Transverse colon (tissue), 4 donors: ENCODE measurements around the gene MAN1C1. TPM values are rescaled to one million over a fixed set of nuclear protein-coding genes. Genes with fewer than 3 reads are reported as not detected.
"Not testable (repeated sequence)": the region's sequence is repeated elsewhere in the genome, so short reads cannot be mapped to it uniquely, and the experiment has no call there.

Experiments used
- DNase-seq: peaks from one replicate; pipeline ENCODE4 v3.0.0-alpha.2; 2019
- H3K27ac ChIP-seq, 4 donors: fragments of 200-600 bp; sonication (generic); 2 replicates each; pipeline ENCODE4 v1.5.1; 2016 to 2018; ENCODE audit warnings: inconsistent platforms in 4 of 4
- H3K27me3 ChIP-seq: fragments of 200-600 bp; sonication (generic); 2 replicates; pipeline ENCODE4 v1.5.1; 2017; ENCODE audit warnings: inconsistent platforms
- H3K36me3 ChIP-seq, 4 donors: fragments of 200-600 bp; sonication (generic); 2 replicates each; pipeline ENCODE4 v1.5.1; 2017 to 2019; ENCODE audit warnings: inconsistent platforms in 4 of 4
- H3K4me1 ChIP-seq, 4 donors: fragments of 200-600 bp; sonication (generic); 2 replicates each; pipeline ENCODE4 v1.5.1; 2017 to 2020; ENCODE audit warnings: inconsistent platforms in 4 of 4
- H3K4me3 ChIP-seq, 4 donors: fragments of 200-600 bp; sonication (generic); 1 replicate in 1 of 4; 2 replicates in 3 of 4; pipeline versions ENCODE4 v1.5.1 to v1.6.1; 2017 to 2019; ENCODE audit warnings: inconsistent platforms in 4 of 4
- H3K9me3 ChIP-seq, 2 donors: fragments of 200-600 bp; sonication (generic); 2 replicates each; pipeline ENCODE4 v1.5.1; 2017 to 2019; ENCODE audit warnings: inconsistent platforms in 2 of 2
- EP300 ChIP-seq: sonication (generic); formaldehyde crosslinking; IDR thresholded peaks from one replicate; pipeline ENCODE4 v1.6.1; 2017; ENCODE audit warnings: antibody characterized with exemption, low read depth
- POLR2A ChIP-seq: fragments of 450-650 bp; IDR thresholded peaks from one replicate; pipeline ENCODE4 v1.6.1; 2016; ENCODE audit warnings: antibody characterized with exemption, mild to moderate bottlenecking, moderate library complexity
- POLR2AphosphoS5 ChIP-seq, 3 donors: sonication (generic); formaldehyde crosslinking; IDR thresholded peaks; one replicate each; pipeline ENCODE4 v1.6.1; 2016; ENCODE audit warnings: antibody characterized with exemption in 3 of 3
- WGBS, 2 donors: methylation state at CpG; one replicate each; pipeline ENCODE4 v1.1.5; 2018; ENCODE audit warnings: low coverage in 1 of 2; 5-methylcytosine and 5-hydroxymethylcytosine counted together
- in situ Hi-C, 4 donors: fragments of 200-750 bp; cut with MboI; loops; one replicate each; pipeline versions ENCODE4 v1.15.0 to v1.15.1; 2017; ENCODE audit warnings: low sequenced_read_pairs in 3 of 4, low pct_ligation_motif_present in 1 of 4, low pct_unique_long_range_greater_than_20kb in 1 of 4
- intact Hi-C: fragments of 100-400 bp; cut with DNase I; formaldehyde crosslinking; loops from one replicate; pipeline ENCODE4 v1.15.1; 2023; ENCODE audit warnings: low total_unique reads
- total RNA-seq, 4 donors: library from RNA; depleted of rRNA; stranded (reverse); fragments of >200 nt; gene quantifications; one replicate each; pipeline ENCODE4 v1.1.0, GENCODE V29; 2016
- TF ChIP-seq, protein P1 (sequence below), 5 experiments: fragments of 200-600 bp in 3 of 5; fragments of 450-650 bp in 2 of 5; sonication (generic) in 3 of 5; IDR thresholded peaks; 1 replicate in 2 of 5; 2 replicates in 3 of 5; pipeline ENCODE4 v1.5.1; 2016 to 2017; ENCODE audit warnings: antibody characterized with exemption in 5 of 5, inconsistent platforms in 3 of 5, mild to moderate bottlenecking in 2 of 5, moderate library complexity in 1 of 5

MAN1C1 gene
- total RNA-seq, 4 donors from 2014 or later = 2.4 to 6.8 (median 4.3) TPM

DNA sequence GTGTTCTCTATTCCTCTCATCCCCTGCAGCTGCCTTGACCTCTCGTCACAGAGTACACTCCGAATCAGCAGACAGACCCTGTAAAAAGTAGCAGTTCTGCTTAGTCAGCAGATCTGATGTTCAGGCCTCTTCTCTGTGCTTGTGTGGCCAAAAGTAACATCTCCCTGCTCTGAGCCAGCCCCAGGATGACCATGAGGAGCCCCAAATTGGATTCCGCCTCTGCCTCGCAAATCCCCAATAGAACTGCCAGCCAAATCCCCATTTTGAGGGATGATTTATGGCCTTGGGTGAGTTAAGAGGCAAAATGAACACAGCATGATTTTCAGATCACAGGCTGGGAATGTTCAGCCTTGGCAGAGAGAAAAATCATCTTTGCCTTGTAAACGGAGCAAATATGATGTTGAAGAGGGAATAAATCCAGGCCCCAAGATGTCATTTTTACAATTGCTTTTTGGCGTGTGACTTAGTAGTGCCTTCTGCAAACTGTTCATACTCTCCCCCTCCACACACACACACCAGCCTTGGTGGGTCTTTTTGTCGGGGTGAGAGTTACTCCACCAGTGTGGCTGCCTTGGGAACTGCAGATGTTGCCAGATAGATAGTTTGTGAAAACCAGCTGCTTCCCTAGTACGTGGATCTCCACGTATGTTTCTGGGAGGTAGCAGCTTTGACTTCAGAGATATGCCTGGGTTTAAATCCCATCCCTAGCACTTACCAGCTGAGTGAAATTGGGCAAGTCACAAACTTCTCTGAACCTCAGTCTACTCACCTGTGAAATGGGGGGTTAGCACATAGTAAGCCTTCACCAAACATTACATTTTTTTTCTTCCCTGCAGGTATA is 77.8 kb downstream of the MAN1C1 start:
- H3K36me3 ChIP-seq = no peaks in the 10 kb centered on the region
- H3K4me1 ChIP-seq = peaks cover 6 to 51% (median 25%) of the 10 kb centered on the region in 4 donors
- H3K9me3 ChIP-seq = no peaks in the 10 kb centered on the region
- 67 to 71% methylated on average over 3 to 9 of the region's 9 CpGs for WGBS, 2 donors
- in situ Hi-C loops (no loop called here), intact Hi-C loops (loop anchor here (2.0 kb wide), 1 partner anchor 78 kb away; the partner anchor contains the start of gene MAN1C1)
- peak; percentile 32 for DNase-seq
- no peak for TF ChIP-seq EP300
- TF ChIP-seq POLR2AphosphoS5 (IDR thresholded peaks at IDR 0.05) = peak; percentile 59 to 75 (median 64)
- no peak for TF ChIP-seq POLR2A
- TF ChIP-seq, protein P1, sequence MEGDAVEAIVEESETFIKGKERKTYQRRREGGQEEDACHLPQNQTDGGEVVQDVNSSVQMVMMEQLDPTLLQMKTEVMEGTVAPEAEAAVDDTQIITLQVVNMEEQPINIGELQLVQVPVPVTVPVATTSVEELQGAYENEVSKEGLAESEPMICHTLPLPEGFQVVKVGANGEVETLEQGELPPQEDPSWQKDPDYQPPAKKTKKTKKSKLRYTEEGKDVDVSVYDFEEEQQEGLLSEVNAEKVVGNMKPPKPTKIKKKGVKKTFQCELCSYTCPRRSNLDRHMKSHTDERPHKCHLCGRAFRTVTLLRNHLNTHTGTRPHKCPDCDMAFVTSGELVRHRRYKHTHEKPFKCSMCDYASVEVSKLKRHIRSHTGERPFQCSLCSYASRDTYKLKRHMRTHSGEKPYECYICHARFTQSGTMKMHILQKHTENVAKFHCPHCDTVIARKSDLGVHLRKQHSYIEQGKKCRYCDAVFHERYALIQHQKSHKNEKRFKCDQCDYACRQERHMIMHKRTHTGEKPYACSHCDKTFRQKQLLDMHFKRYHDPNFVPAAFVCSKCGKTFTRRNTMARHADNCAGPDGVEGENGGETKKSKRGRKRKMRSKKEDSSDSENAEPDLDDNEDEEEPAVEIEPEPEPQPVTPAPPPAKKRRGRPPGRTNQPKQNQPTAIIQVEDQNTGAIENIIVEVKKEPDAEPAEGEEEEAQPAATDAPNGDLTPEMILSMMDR (IDR thresholded peaks at IDR 0.05) = peak in 1 of 5 experiments; percentile 29
- H3K27me3 ChIP-seq = no peaks in the 10 kb centered on the region
- no peak overlapping the region for H3K4me3 ChIP-seq
- H3K27ac ChIP-seq = peak overlapping the region; percentile 71 to 91 (median 82)

- DNase-seq = peak; percentile 57
- Histone ChIP-seq H3K4me1 (peaks cover 13 to 59% (median 30%) of the 10 kb centered on the region in 4 donors), H3K27me3 (no peaks in the 10 kb centered on the region), H3K27ac (peak overlapping the region; percentile 71 to 91 (median 82)), H3K9me3 (no peaks in the 10 kb centered on the region), H3K4me3 (no peak overlapping the region), H3K36me3 (no peaks in the 10 kb centered on the region)
- 79 to 94% methylated on average over 7 to 15 of the region's 15 CpGs for WGBS, 2 donors
- intact Hi-C loops = loop anchor here (2.0 kb wide), 1 partner anchor 78 kb away; the partner anchor contains the start of gene MAN1C1
- in situ Hi-C loops = no loop called here
- TF ChIP-seq POLR2AphosphoS5 (IDR thresholded peaks at IDR 0.05) (peak; percentile 78 to 86 (median 83)), EP300 (peak; percentile 67), POLR2A (no peak)
- TF ChIP-seq, protein P1 (IDR thresholded peaks at IDR 0.05) = peak in 1 of 5 experiments; percentile 9
Measured at GRCh38 chr1:25695090-25695770, 78.6 kb downstream of the MAN1C1 start.

- Histone ChIP-seq H3K36me3 (no peaks in the 10 kb centered on the region), H3K27me3 (no peaks in the 10 kb centered on the region), H3K9me3 (no peaks in the 10 kb centered on the region), H3K4me3 (no peak overlapping the region), H3K4me1 (peaks cover 13 to 65% (median 36%) of the 10 kb centered on the region in 4 donors), H3K27ac (peak overlapping the region; percentile 71 to 91 (median 82))
- in situ Hi-C loops (no loop called here), intact Hi-C loops (loop anchor here (2.0 kb wide), 1 partner anchor 79 kb away; the partner anchor contains the start of gene MAN1C1)
- TF ChIP-seq POLR2AphosphoS5 (IDR thresholded peaks at IDR 0.05) = peak in 1 of 3 donors; percentile 31
- no peak for TF ChIP-seq POLR2A
- 82% methylated on average over 11 of the region's 11 CpGs; no CpG with 5 or more reads in 1 of the 2 donors for WGBS, 2 donors
- no peak for DNase-seq
Measured at GRCh38 chr1:25695771-25696311, 79.2 kb downstream of the MAN1C1 start.

DNA sequence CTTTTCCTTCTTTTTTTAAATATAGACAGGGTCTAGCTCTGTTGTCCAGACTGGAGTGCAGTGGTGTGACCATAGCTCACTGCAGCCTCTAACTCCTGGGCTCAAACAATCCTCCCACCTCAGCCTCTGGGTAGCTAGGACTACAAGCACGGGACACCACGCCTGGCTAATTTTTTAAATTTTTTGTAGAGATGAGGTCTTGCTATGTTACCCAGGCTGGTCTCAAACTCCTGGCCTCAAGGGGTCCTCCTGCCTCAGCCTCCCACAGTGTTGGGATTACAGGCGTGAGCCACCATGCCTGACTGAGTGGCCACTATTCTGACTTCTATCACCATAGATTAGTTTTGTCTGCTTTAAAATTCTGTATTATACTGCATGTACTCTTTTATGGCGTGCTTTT is 80.1 kb downstream of the MAN1C1 start:
- Histone ChIP-seq H3K4me1 (peaks cover 13 to 70% (median 39%) of the 10 kb centered on the region in 4 donors), H3K27ac (peak overlapping the region; percentile 71 to 91 (median 82))
- H3K4me3 ChIP-seq, intact Hi-C loops, H3K9me3 ChIP-seq, H3K36me3 ChIP-seq, DNase-seq, H3K27me3 ChIP-seq, in situ Hi-C loops: not testable (repeated sequence)
- 89 to 100% methylated on average over 1 to 4 of the region's 4 CpGs for WGBS, 2 donors
